ENCODE data around the gene TENM4. TPM values are rescaled to one million over a fixed set of nuclear protein-coding genes. Genes with fewer than 3 reads are reported as not detected.

TENM4 gene
- total and polyA plus RNA-seq, 10 of the 15 experiments (the other 5 are each of a cell fraction or from before 2014, with no cell fraction given), result 0.03 to 0.12 (median 0.06) TPM; not detected in 7

DNA sequence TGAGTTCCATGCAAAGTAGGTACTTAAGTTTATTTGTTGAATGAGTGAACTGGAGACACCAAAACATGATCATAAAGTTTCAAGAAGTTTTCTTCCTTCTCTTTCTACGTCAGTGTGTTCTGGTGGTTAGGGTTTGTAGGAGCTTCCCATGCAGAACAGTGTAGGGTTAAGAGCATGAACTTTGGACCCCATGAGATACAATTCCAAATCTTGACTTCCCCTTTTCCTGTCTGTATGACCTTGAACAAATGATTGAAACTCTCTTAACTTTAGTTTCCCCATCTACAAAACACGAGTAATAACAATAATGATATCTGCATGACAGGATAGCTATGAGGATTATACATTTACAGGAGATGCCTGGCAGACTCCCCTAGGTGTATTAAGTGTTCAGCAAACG lies 41.0 kb upstream of the TENM4 start:
- in situ Hi-C loops (cut with MboI) (loop anchor here (5.0 to 25.0 kb wide), 2 partner anchors 74 to 844 kb away; no protein-coding TSS in a partner anchor), intact Hi-C loops (cut with micrococcal nuclease; ENCODE audit: unreplicated experiment) (no loop called here)
- no peaks in the 10 kb centered on the region for H3K27me3 ChIP-seq (replicated peaks in 1 of 2; ENCODE audit: control insufficient read depth in 2 of 2, insufficient read depth in 2 of 2, low read length in 1 of 2)
- no TSS peak for BruUV-seq (replicated peaks)
- H3K9me3 ChIP-seq (replicated peaks; ENCODE audit: control insufficient read depth, insufficient read depth, low read length), result no peaks in the 10 kb centered on the region; the same call in 2 of the 3 replicates
- no peaks in the 10 kb centered on the region for H3K36me3 ChIP-seq (ENCODE audit: control insufficient read depth in 2 of 2, insufficient read depth in 2 of 2, low read length in 1 of 2)
- H3K4me3 ChIP-seq, result no peak overlapping the region
- DNase-seq (ENCODE audit: low read depth, low spot score) (peak; percentile 44), FAIRE-seq (peak; percentile 31), ATAC-seq (peak; percentile 73)
- no peaks in the 10 kb centered on the region for H4K20me1 ChIP-seq (ENCODE audit: control insufficient read depth, insufficient read depth)
- peaks cover 26% of the 10 kb centered on the region for H3K4me1 ChIP-seq (ENCODE audit: control insufficient read depth, insufficient read depth, low read length)
- SMC1A ChIA-PET (ENCODE audit: uncharacterized antibody, unreplicated experiment), result interaction anchor here (0.6 to 3.0 kb wide), 12 partner anchors 10 to 203 kb away, joined by 3 to 34 read pairs (median 4); no protein-coding TSS in a partner anchor
- no peak overlapping the region for H2AFZ ChIP-seq (ENCODE audit: control insufficient read depth, low read depth, low read length)
- H3K79me2 ChIP-seq (ENCODE audit: control insufficient read depth, insufficient read depth, low read length), result no peaks in the 10 kb centered on the region
- H3K9ac ChIP-seq (ENCODE audit: control insufficient read depth, insufficient read depth, low read length), result no peak overlapping the region
- POLR2A ChIA-PET, result interaction anchor here (1.0 kb wide), 1 partner anchor 78 kb away, joined by 3 read pairs; no protein-coding TSS in a partner anchor
- no peak overlapping the region; the same call in 1 of the 2 replicates for H3K4me2 ChIP-seq (ENCODE audit: control insufficient read depth, insufficient read depth)
- H3K27ac ChIP-seq (ENCODE audit: control insufficient read depth, insufficient read depth), result no peak overlapping the region
- RAD21 ChIA-PET (ENCODE audit: unreplicated experiment), result interaction anchor here (1.8 to 4.7 kb wide), 4 partner anchors 11 to 113 kb away, joined by 4 to 30 read pairs (median 12); no protein-coding TSS in a partner anchor
- CTCF ChIA-PET, result interaction anchor here (0.7 to 2.8 kb wide), 5 partner anchors 10 to 836 kb away, joined by 3 to 42 read pairs (median 3); no protein-coding TSS in a partner anchor
- 6% methylated on average over 3 of the region's 3 CpGs for WGBS (ENCODE audit: insufficient coverage, insufficient replicate concordance, low lambda C conversion rate, missing lambda C conversion rate)
- TF ChIP-seq, protein P1, sequence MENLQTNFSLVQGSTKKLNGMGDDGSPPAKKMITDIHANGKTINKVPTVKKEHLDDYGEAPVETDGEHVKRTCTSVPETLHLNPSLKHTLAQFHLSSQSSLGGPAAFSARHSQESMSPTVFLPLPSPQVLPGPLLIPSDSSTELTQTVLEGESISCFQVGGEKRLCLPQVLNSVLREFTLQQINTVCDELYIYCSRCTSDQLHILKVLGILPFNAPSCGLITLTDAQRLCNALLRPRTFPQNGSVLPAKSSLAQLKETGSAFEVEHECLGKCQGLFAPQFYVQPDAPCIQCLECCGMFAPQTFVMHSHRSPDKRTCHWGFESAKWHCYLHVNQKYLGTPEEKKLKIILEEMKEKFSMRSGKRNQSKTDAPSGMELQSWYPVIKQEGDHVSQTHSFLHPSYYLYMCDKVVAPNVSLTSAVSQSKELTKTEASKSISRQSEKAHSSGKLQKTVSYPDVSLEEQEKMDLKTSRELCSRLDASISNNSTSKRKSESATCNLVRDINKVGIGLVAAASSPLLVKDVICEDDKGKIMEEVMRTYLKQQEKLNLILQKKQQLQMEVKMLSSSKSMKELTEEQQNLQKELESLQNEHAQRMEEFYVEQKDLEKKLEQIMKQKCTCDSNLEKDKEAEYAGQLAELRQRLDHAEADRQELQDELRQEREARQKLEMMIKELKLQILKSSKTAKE (IDR thresholded peaks at IDR 0.05; ENCODE audit: low read depth, poor library complexity, severe bottlenecking), result peak; percentile 50
- TF ChIP-seq BHLHE40 (IDR thresholded peaks at IDR 0.05; ENCODE audit: borderline replicate concordance in 1 of 2, low read depth in 2 of 2, low read length in 1 of 2), result peak; percentile 26 to 60; a peak in 2 of 4 replicates
- TF ChIP-seq NR2F1 (conservative IDR thresholded peaks at IDR 0.05), result peak; percentile 82
- peak; percentile 93 for TF ChIP-seq ZNF24 (IDR thresholded peaks at IDR 0.05)
- 0 out of 2 replicates have a peak, but pooled peaks have one; percentile 37 for TF ChIP-seq EED (IDR thresholded peaks at IDR 0.05; ENCODE audit: low read depth)
- no peak for TF ChIP-seq SMAD5 (IDR thresholded peaks at IDR 0.05; ENCODE audit: low read depth)
- TF ChIP-seq, protein P2, sequence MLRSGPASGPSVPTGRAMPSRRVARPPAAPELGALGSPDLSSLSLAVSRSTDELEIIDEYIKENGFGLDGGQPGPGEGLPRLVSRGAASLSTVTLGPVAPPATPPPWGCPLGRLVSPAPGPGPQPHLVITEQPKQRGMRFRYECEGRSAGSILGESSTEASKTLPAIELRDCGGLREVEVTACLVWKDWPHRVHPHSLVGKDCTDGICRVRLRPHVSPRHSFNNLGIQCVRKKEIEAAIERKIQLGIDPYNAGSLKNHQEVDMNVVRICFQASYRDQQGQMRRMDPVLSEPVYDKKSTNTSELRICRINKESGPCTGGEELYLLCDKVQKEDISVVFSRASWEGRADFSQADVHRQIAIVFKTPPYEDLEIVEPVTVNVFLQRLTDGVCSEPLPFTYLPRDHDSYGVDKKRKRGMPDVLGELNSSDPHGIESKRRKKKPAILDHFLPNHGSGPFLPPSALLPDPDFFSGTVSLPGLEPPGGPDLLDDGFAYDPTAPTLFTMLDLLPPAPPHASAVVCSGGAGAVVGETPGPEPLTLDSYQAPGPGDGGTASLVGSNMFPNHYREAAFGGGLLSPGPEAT (IDR thresholded peaks at IDR 0.05; ENCODE audit: low read depth), result peak; percentile 84
- no peak for TF ChIP-seq RAD51 (IDR thresholded peaks at IDR 0.05)
- peak; percentile 58 to 79; a peak in 2 of 4 replicates for TF ChIP-seq EP300 (IDR thresholded peaks at IDR 0.05; ENCODE audit: borderline replicate concordance in 1 of 2, control insufficient read depth in 1 of 2, low read depth in 2 of 2, low read length in 2 of 2)
- TF ChIP-seq ZNF217 (IDR thresholded peaks at IDR 0.05), result peak; percentile 46; the same call in 1 of the 2 replicates
- peak; percentile 91 for TF ChIP-seq IKZF1 (conservative IDR thresholded peaks at IDR 0.05)
- TF ChIP-seq POU2F2 (IDR thresholded peaks at IDR 0.05; ENCODE audit: borderline replicate concordance, low read depth, low read length), result peak; percentile 44; the same call in 1 of the 3 replicates
- TF ChIP-seq ATF7 (IDR thresholded peaks at IDR 0.05; ENCODE audit: low read depth), result peak; percentile 75; the same call in 1 of the 2 replicates
- 0 out of 2 replicates have a peak, but pooled peaks have one; percentile 16 for TF ChIP-seq BCL11A (IDR thresholded peaks at IDR 0.05; ENCODE audit: low read depth, low read length)
- no peak for TF ChIP-seq RB1 (IDR thresholded peaks at IDR 0.05; ENCODE audit: borderline replicate concordance)
- TF ChIP-seq PML (IDR thresholded peaks at IDR 0.05; ENCODE audit: low read length), result no peak
- peak; percentile 20; the same call in 1 of the 2 replicates for TF ChIP-seq JUNB (IDR thresholded peaks at IDR 0.05)
- 0 out of 2 replicates have a peak, but pooled peaks have one; percentile 24 for TF ChIP-seq NBN (IDR thresholded peaks at IDR 0.05)
